Left lung (tissue), 10 donors: ENCODE results near the gene PGAM2. TPM values are rescaled to one million over a fixed set of nuclear protein-coding genes. Genes with fewer than 3 reads are reported as not detected.

Experiments
- ATAC-seq: fragments of 200-7000 bp; cut with Tn5 transposase; one replicate; pipeline ENCODE4 v1.9.1; 2020; ENCODE audit warnings: moderate library complexity
- DNase-seq, 4 donors: peaks; one replicate each; pipeline ENCODE4 v3.0.0-alpha.2; 2013 to 2020
- H3K27ac ChIP-seq, 2 donors: fragments of 200-600 bp; sonication (generic) in 1 of 2; one replicate each; pipeline versions ENCODE4 v1.5.0 to v1.8.0; 2020 to 2021
- H3K27me3 ChIP-seq, 2 donors: fragments of 200-600 bp; sonication (generic) in 1 of 2; one replicate each; pipeline versions ENCODE4 v1.5.0 to v1.8.0; 2020 to 2021
- H3K36me3 ChIP-seq, 2 donors: fragments of 200-600 bp; sonication (generic) in 1 of 2; one replicate each; pipeline versions ENCODE4 v1.5.0 to v1.8.0; 2020 to 2021
- H3K4me1 ChIP-seq, 2 donors: fragments of 200-600 bp; one replicate each; pipeline ENCODE4 v1.8.0; 2021
- H3K4me3 ChIP-seq, 2 donors: fragments of 200-600 bp; sonication (generic) in 1 of 2; one replicate each; pipeline versions ENCODE4 v1.5.0 to v1.8.0; 2020 to 2021; ENCODE audit warnings: mild to moderate bottlenecking in 1 of 2
- H3K9me3 ChIP-seq, 2 donors: fragments of 200-600 bp; sonication (generic) in 1 of 2; one replicate each; pipeline versions ENCODE4 v1.5.0 to v1.8.0; 2020 to 2021
- intact Hi-C, 2 donors: fragments of 100-400 bp; cut with DNase I; formaldehyde crosslinking; loops; one replicate each; pipeline versions ENCODE4 v1.11.2 to v1.14.2; 2022
- polyA plus RNA-seq, 6 donors: library from polyadenylated mRNA; unstranded; fragments of 120-200 nt; gene quantifications; one replicate each; pipeline ENCODE4 v1.2.1, GENCODE V29; 2013; ENCODE audit not compliant: insufficient read length in 6 of 6
- total RNA-seq, 2 donors: library from RNA; stranded (reverse); fragmentation: NEBNext Ultra II Directional; extraction: Animal tissue kit (Norgen Biotek cat#: 25700); gene quantifications; one replicate each; pipeline ENCODE4 v1.2.1, GENCODE V29; 2021
- TF ChIP-seq, protein P1 (sequence below), 2 donors: fragments of 200-600 bp; sonication (generic) in 1 of 2; IDR thresholded peaks; one replicate each; pipeline versions ENCODE4 v1.5.0 to v1.8.0; 2021; ENCODE audit warnings: antibody characterized with exemption in 2 of 2
- donor health status: DM: no; HTN: yes; CAD: no.
- donor health status: DM: no; HTN: no; CAD: no.

Gene PGAM2
- total and polyA plus RNA-seq, 8 donors, result 0.24 to 0.79 (median 0.52) TPM; not detected in 2

- Histone ChIP-seq H3K4me3 (peak overlapping the region in 1 of 2 donors; percentile 44), H3K36me3 (peaks cover 0 to 28% of the 10 kb centered on the region in 2 donors), H3K4me1 (peaks cover 0 to 7% of the 10 kb centered on the region in 2 donors), H3K27me3 (peaks cover 0 to 40% of the 10 kb centered on the region in 2 donors), H3K27ac (peak overlapping the region in 1 of 2 donors; percentile 25), H3K9me3 (no peaks in the 10 kb centered on the region)
- DNase-seq (no peak), ATAC-seq (no peak)
- intact Hi-C loops, result no loop called here
- TF ChIP-seq, protein P1, sequence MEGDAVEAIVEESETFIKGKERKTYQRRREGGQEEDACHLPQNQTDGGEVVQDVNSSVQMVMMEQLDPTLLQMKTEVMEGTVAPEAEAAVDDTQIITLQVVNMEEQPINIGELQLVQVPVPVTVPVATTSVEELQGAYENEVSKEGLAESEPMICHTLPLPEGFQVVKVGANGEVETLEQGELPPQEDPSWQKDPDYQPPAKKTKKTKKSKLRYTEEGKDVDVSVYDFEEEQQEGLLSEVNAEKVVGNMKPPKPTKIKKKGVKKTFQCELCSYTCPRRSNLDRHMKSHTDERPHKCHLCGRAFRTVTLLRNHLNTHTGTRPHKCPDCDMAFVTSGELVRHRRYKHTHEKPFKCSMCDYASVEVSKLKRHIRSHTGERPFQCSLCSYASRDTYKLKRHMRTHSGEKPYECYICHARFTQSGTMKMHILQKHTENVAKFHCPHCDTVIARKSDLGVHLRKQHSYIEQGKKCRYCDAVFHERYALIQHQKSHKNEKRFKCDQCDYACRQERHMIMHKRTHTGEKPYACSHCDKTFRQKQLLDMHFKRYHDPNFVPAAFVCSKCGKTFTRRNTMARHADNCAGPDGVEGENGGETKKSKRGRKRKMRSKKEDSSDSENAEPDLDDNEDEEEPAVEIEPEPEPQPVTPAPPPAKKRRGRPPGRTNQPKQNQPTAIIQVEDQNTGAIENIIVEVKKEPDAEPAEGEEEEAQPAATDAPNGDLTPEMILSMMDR (IDR thresholded peaks at IDR 0.05), result no peak
Measured at GRCh38 chr7:44105832-44106231, 40.5 kb upstream of the PGAM2 start.

DNA sequence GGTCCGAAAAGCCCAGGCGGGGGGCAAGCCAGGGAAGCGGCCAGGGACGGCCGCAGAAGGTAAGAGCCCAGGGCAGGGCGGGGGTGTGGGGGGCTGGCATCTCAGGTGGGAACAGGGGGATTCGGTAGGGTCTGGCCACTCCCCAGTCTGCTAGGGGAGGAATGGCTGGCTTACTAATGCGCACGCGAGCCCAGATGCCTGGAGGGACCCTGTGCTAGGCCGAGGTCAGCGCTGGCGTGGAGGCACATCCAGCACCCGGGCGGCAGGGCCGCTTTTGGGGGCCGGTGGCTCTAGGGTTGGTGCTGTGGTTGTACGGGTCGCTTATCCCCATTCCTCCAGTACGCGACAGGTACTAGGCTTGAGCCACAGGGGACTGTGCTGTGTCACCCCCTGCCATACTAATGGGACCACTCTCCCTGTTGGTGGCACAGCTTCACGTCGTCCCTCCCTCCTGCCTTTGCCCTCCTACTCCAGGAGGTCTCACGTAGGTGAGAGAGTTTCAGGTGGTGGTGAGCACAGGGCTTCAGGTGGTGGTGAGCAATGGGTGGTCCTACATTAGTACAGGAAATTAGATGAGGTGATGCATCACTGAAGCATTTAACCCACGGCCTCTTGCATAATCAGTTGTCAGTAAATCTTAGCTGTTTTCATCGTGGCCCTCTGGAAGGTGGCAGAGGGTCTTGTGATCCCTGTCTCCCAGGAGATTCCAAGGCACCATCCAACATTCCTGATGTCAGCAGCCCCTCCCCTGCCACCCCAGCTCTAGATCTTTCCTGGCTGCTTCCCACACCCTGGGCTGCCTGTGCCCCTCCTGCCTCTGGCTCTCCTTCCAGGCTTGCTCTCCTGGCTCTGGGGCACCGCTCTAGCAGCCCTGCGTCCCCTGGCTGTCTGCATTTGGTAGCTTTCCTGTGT is 39.7 kb upstream of the PGAM2 start:
- DNase-seq, result peak in 1 of 4 donors; percentile 18
- intact Hi-C loops, result no loop called here

GRCh38 chr7:44103923-44104859 is 38.8 kb upstream of the PGAM2 start, which contains the start of gene AEBP1:
TSS of gene AEBP1 (plus strand) at chr7:44104345. CDS start at chr7:44104666, 321 bp downstream.
- H3K9me3 ChIP-seq, result no peaks in the 10 kb centered on the region
- H3K4me3 ChIP-seq, result peak within 1 kb of the TSS; percentile 44
- peaks cover 0 to 40% of the 10 kb centered on the region in 2 donors for H3K27me3 ChIP-seq
- peak within 1 kb of the TSS; percentile 62 to 74 for H3K27ac ChIP-seq
- peaks cover 0 to 16% of the 10 kb centered on the region in 2 donors for H3K36me3 ChIP-seq
- TF ChIP-seq, protein P1 (IDR thresholded peaks at IDR 0.05), result no peak
- ATAC-seq (peak; percentile 39), DNase-seq (peak in 1 of 4 donors; percentile 57)
- H3K4me1 ChIP-seq, result peaks cover 0 to 7% of the 10 kb centered on the region in 2 donors
- intact Hi-C loops, result no loop called here

More for the DNA sequence above, 39.7 kb upstream of the PGAM2 start:
- H3K36me3 ChIP-seq, result peaks cover 0 to 23% of the 10 kb centered on the region in 2 donors
- no peaks in the 10 kb centered on the region for H3K9me3 ChIP-seq
- H3K27ac ChIP-seq, result peak overlapping the region; percentile 62 to 74
- TF ChIP-seq, protein P1 (IDR thresholded peaks at IDR 0.05), result no peak
- ATAC-seq, result peak; percentile 10
- H3K4me3 ChIP-seq, result peak overlapping the region; percentile 44
- peaks cover 0 to 7% of the 10 kb centered on the region in 2 donors for H3K4me1 ChIP-seq
- peaks cover 0 to 40% of the 10 kb centered on the region in 2 donors for H3K27me3 ChIP-seq

DNA sequence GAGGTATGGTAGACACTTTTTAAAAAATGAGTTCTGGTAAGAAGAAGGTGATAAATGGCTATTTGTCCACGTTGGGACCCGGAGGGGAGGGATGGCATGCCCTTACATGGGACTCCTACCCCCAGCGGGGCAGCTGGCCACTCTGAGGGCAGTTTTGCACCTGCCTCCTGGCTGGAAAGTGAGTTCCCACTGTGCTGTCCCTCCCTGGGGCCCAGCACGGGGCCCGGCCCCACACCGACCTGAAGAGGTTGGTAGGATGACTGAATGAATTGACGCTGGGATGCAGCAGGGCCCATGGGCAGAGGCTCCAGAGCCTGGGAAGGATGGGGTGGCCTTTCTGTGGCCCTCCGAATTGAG is 38.2 kb upstream of the PGAM2 start:
- peaks cover 0 to 9% of the 10 kb centered on the region in 2 donors for H3K36me3 ChIP-seq
- H3K27ac ChIP-seq, result peak overlapping the region; percentile 39 to 40
- TF ChIP-seq, protein P1 (IDR thresholded peaks at IDR 0.05), result no peak
- peak in 1 of 4 donors; percentile 56 for DNase-seq
- intact Hi-C loops, result no loop called here
- no peak for ATAC-seq
- peaks cover 0 to 40% of the 10 kb centered on the region in 2 donors for H3K27me3 ChIP-seq
- peaks cover 0 to 7% of the 10 kb centered on the region in 2 donors for H3K4me1 ChIP-seq
- H3K9me3 ChIP-seq, result no peaks in the 10 kb centered on the region
- peak overlapping the region in 1 of 2 donors; percentile 44 for H3K4me3 ChIP-seq
